ENCODE results near the gene NUMBL.

- TF ChIP-seq, protein P1, sequence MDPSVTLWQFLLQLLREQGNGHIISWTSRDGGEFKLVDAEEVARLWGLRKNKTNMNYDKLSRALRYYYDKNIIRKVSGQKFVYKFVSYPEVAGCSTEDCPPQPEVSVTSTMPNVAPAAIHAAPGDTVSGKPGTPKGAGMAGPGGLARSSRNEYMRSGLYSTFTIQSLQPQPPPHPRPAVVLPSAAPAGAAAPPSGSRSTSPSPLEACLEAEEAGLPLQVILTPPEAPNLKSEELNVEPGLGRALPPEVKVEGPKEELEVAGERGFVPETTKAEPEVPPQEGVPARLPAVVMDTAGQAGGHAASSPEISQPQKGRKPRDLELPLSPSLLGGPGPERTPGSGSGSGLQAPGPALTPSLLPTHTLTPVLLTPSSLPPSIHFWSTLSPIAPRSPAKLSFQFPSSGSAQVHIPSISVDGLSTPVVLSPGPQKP (IDR thresholded peaks at IDR 0.05; ENCODE audit: low read depth, low read length): no peak
- TF ChIP-seq KDM1A (IDR thresholded peaks at IDR 0.05; ENCODE audit: low read depth) (no peak), POLR2A (IDR thresholded peaks at IDR 0.05; ENCODE audit: low read length) (no peak), USF2 (IDR thresholded peaks at IDR 0.05) (no peak; the same call in none of the 2 replicates), EP300 (IDR thresholded peaks at IDR 0.05) (no peak), KDM5A (IDR thresholded peaks at IDR 0.05) (no peak), RAD21 (conservative IDR thresholded peaks at IDR 0.05 in 1 of 2, IDR thresholded peaks at IDR 0.05 in 1 of 2) (no peak), PBX3 (IDR thresholded peaks at IDR 0.05) (no peak), JUNB (IDR thresholded peaks at IDR 0.05) (no peak), MAZ (IDR thresholded peaks at IDR 0.05; ENCODE audit: borderline replicate concordance, low read depth, low read length) (no peak), NFE2L2 (conservative IDR thresholded peaks at IDR 0.05; ENCODE audit: low read length) (peak; percentile 59; the same call in 1 of the 2 replicates)
- TF ChIP-seq, protein P2, sequence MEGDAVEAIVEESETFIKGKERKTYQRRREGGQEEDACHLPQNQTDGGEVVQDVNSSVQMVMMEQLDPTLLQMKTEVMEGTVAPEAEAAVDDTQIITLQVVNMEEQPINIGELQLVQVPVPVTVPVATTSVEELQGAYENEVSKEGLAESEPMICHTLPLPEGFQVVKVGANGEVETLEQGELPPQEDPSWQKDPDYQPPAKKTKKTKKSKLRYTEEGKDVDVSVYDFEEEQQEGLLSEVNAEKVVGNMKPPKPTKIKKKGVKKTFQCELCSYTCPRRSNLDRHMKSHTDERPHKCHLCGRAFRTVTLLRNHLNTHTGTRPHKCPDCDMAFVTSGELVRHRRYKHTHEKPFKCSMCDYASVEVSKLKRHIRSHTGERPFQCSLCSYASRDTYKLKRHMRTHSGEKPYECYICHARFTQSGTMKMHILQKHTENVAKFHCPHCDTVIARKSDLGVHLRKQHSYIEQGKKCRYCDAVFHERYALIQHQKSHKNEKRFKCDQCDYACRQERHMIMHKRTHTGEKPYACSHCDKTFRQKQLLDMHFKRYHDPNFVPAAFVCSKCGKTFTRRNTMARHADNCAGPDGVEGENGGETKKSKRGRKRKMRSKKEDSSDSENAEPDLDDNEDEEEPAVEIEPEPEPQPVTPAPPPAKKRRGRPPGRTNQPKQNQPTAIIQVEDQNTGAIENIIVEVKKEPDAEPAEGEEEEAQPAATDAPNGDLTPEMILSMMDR (IDR thresholded peaks at IDR 0.05): no peak
- TF ChIP-seq, protein P3, sequence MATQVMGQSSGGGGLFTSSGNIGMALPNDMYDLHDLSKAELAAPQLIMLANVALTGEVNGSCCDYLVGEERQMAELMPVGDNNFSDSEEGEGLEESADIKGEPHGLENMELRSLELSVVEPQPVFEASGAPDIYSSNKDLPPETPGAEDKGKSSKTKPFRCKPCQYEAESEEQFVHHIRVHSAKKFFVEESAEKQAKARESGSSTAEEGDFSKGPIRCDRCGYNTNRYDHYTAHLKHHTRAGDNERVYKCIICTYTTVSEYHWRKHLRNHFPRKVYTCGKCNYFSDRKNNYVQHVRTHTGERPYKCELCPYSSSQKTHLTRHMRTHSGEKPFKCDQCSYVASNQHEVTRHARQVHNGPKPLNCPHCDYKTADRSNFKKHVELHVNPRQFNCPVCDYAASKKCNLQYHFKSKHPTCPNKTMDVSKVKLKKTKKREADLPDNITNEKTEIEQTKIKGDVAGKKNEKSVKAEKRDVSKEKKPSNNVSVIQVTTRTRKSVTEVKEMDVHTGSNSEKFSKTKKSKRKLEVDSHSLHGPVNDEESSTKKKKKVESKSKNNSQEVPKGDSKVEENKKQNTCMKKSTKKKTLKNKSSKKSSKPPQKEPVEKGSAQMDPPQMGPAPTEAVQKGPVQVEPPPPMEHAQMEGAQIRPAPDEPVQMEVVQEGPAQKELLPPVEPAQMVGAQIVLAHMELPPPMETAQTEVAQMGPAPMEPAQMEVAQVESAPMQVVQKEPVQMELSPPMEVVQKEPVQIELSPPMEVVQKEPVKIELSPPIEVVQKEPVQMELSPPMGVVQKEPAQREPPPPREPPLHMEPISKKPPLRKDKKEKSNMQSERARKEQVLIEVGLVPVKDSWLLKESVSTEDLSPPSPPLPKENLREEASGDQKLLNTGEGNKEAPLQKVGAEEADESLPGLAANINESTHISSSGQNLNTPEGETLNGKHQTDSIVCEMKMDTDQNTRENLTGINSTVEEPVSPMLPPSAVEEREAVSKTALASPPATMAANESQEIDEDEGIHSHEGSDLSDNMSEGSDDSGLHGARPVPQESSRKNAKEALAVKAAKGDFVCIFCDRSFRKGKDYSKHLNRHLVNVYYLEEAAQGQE (IDR thresholded peaks at IDR 0.05): no peak
- TF ChIP-seq, protein P4, sequence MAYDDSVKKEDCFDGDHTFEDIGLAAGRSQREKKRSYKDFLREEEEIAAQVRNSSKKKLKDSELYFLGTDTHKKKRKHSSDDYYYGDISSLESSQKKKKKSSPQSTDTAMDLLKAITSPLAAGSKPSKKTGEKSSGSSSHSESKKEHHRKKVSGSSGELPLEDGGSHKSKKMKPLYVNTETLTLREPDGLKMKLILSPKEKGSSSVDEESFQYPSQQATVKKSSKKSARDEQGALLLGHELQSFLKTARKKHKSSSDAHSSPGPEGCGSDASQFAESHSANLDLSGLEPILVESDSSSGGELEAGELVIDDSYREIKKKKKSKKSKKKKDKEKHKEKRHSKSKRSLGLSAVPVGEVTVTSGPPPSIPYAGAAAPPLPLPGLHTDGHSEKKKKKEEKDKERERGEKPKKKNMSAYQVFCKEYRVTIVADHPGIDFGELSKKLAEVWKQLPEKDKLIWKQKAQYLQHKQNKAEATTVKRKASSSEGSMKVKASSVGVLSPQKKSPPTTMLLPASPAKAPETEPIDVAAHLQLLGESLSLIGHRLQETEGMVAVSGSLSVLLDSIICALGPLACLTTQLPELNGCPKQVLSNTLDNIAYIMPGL (CRISPR knock-in tag; IDR thresholded peaks at IDR 0.05; ENCODE audit: borderline replicate concordance): no peak
Observed at GRCh38 chr19:40717880-40718773, 27.7 kb upstream of the NUMBL start.

Measured in A549 (cell line).